ENCODE results near the gene SLC25A36.
"Not testable (repeated sequence)": the region's sequence is repeated elsewhere in the genome, so short reads cannot be mapped to it uniquely, and the experiment has no call there.

- TF ChIP-seq, protein P1, sequence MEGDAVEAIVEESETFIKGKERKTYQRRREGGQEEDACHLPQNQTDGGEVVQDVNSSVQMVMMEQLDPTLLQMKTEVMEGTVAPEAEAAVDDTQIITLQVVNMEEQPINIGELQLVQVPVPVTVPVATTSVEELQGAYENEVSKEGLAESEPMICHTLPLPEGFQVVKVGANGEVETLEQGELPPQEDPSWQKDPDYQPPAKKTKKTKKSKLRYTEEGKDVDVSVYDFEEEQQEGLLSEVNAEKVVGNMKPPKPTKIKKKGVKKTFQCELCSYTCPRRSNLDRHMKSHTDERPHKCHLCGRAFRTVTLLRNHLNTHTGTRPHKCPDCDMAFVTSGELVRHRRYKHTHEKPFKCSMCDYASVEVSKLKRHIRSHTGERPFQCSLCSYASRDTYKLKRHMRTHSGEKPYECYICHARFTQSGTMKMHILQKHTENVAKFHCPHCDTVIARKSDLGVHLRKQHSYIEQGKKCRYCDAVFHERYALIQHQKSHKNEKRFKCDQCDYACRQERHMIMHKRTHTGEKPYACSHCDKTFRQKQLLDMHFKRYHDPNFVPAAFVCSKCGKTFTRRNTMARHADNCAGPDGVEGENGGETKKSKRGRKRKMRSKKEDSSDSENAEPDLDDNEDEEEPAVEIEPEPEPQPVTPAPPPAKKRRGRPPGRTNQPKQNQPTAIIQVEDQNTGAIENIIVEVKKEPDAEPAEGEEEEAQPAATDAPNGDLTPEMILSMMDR (IDR thresholded peaks at IDR 0.05; ENCODE audit: low read length), result not testable (repeated sequence)
- not testable (repeated sequence) for TF ChIP-seq EZH2 (IDR thresholded peaks at IDR 0.05; ENCODE audit: borderline replicate concordance, low read length)
Observed at GRCh38 chr3:141017366-141018322, 76.0 kb downstream of the SLC25A36 start.

Measured in OCI-LY1 (cell line).